ENCODE results near the gene CDC42SE2. TPM values are rescaled to one million over a fixed set of nuclear protein-coding genes. Genes with fewer than 3 reads are reported as not detected.

The CDC42SE2 gene
- total RNA-seq, 1 experiment from 2014 or later = 23.2 TPM

DNA sequence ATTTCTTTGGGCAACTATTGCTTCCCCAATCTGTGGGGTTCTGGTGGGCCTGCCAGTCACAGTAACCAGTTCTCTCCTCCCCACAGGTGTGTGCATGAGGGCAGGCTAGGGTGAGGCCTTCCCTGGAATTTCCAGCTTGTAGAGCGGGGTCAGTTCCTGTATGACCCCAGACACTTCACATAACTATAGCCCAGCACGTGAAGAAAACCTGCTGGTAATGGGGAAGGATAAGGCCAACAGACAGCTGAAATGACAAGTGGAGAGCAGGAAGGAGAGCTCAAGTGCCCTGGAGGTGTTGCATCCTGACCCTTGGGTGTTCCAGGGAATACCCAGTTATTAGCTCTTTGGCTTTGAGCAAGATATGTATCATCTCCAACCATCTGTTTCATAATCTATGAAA is 142.2 kb downstream of the CDC42SE2 start:
- no peaks in the 10 kb centered on the region for H3K79me2 ChIP-seq (ENCODE audit: insufficient read depth, low read length)
- TF ChIP-seq, protein P1, sequence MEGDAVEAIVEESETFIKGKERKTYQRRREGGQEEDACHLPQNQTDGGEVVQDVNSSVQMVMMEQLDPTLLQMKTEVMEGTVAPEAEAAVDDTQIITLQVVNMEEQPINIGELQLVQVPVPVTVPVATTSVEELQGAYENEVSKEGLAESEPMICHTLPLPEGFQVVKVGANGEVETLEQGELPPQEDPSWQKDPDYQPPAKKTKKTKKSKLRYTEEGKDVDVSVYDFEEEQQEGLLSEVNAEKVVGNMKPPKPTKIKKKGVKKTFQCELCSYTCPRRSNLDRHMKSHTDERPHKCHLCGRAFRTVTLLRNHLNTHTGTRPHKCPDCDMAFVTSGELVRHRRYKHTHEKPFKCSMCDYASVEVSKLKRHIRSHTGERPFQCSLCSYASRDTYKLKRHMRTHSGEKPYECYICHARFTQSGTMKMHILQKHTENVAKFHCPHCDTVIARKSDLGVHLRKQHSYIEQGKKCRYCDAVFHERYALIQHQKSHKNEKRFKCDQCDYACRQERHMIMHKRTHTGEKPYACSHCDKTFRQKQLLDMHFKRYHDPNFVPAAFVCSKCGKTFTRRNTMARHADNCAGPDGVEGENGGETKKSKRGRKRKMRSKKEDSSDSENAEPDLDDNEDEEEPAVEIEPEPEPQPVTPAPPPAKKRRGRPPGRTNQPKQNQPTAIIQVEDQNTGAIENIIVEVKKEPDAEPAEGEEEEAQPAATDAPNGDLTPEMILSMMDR (conservative IDR thresholded peaks at IDR 0.05) = no peak
- H2BK20ac ChIP-seq (ENCODE audit: low read depth, low read length, poor library complexity, severe bottlenecking) = no peak overlapping the region
- no peak overlapping the region for H2AFZ ChIP-seq (ENCODE audit: low read length)
- no peaks in the 10 kb centered on the region for H4K20me1 ChIP-seq (ENCODE audit: control insufficient read depth, insufficient read depth, insufficient read length)
- no peak for DNase-seq
- no peak overlapping the region for H3K4me2 ChIP-seq (ENCODE audit: insufficient read depth, insufficient read length, low read length)
- no peak overlapping the region for H2AK5ac ChIP-seq (ENCODE audit: insufficient read length, low read length)
- no peak overlapping the region for H3K27ac ChIP-seq (ENCODE audit: insufficient read length, low read depth, low read length)
- no peak overlapping the region for H3K14ac ChIP-seq (ENCODE audit: insufficient read depth, low read length)
- H3K27me3 ChIP-seq (ENCODE audit: insufficient read depth, low read length) = no peaks in the 10 kb centered on the region
- H2BK5ac ChIP-seq (ENCODE audit: insufficient read length, low read length) = no peak overlapping the region
- H3K23me2 ChIP-seq (ENCODE audit: insufficient read length, low read depth, low read length, poor library complexity, severe bottlenecking) = no peaks in the 10 kb centered on the region
- H3K4me1 Mint-ChIP-seq = no peaks in the 10 kb centered on the region
- peaks cover 19 to 35% (median 30%) of the 10 kb centered on the region in 3 experiments for H3K36me3 Mint-ChIP-seq (ENCODE audit: insufficient read depth in 1 of 3, low read depth in 3 of 3)
- no peak overlapping the region for H3K4ac ChIP-seq (ENCODE audit: low read depth, low read length)
- no peak overlapping the region for H3K4me3 Mint-ChIP-seq
- peak overlapping the region in 1 of 3 experiments; percentile 41; a peak in 2 of 7 replicates for H3K27ac Mint-ChIP-seq
- no peaks in the 10 kb centered on the region for H3K27me3 Mint-ChIP-seq (ENCODE audit: low read depth)
- H2BK12ac ChIP-seq (ENCODE audit: insufficient read length, low read depth, low read length) = no peak overlapping the region
- H2BK120ac ChIP-seq (ENCODE audit: low read depth, low read length, poor library complexity, severe bottlenecking) = no peak overlapping the region
- no peak overlapping the region for H4K5ac ChIP-seq (ENCODE audit: insufficient read length, low read depth, low read length)
- no peaks in the 10 kb centered on the region for H3K9me3 ChIP-seq (ENCODE audit: control insufficient read depth, low read depth, low read length)
- no peak overlapping the region for H3K56ac ChIP-seq (ENCODE audit: insufficient read length, low read depth, low read length)
- no peak overlapping the region for H4K91ac ChIP-seq (ENCODE audit: insufficient read length, low read depth, low read length)
- no peak overlapping the region for H4K8ac ChIP-seq (replicated peaks; ENCODE audit: insufficient read length, low read depth, low read length)
- H3K9ac ChIP-seq (ENCODE audit: extremely low read depth, insufficient read length, low read length) = no peak overlapping the region
- no peak overlapping the region for H2BK15ac ChIP-seq (ENCODE audit: low read depth, low read length)
- H3K18ac ChIP-seq (ENCODE audit: insufficient read length, low read depth, low read length) = no peak overlapping the region
- no peaks in the 10 kb centered on the region for H3K4me1 ChIP-seq (ENCODE audit: insufficient read depth, low read length)
- no peak overlapping the region for H3K23ac ChIP-seq (ENCODE audit: insufficient read length, low read depth, low read length)
- H3T11ph ChIP-seq (ENCODE audit: low read length) = no peak overlapping the region
- no CpG with 5 or more reads among the region's 2 CpGs for WGBS (ENCODE audit: extremely low coverage, insufficient read length, low lambda C conversion rate)
- H3K9me3 Mint-ChIP-seq = peaks cover 9 to 14% of the 10 kb centered on the region in 2 experiments; a peak in 4 of 5 replicates
- H3K79me1 ChIP-seq (ENCODE audit: insufficient read depth, low read depth, low read length, poor library complexity, severe bottlenecking) = no peaks in the 10 kb centered on the region
